ENCODE measurements around the gene GRK5. TPM values are rescaled to one million over a fixed set of nuclear protein-coding genes. Genes with fewer than 3 reads are reported as not detected.
A peak's percentile ranks its signal among the peaks of the same experiment; 100 is the strongest.

GRK5 gene
- total RNA-seq, 1 experiment from 2014 or later, result 29.0 TPM

GRCh38 chr10:119478111-119478802 lies 270.9 kb downstream of the GRK5 start:
- in situ Hi-C loops (cut with HindIII; ENCODE audit: low pct_unique_long_range_greater_than_20kb, low sequenced_read_pairs), result no loop called here
- no peaks in the 10 kb centered on the region for H3K4me1 ChIP-seq (ENCODE audit: control insufficient read depth, insufficient read depth, low read length)
- no peak overlapping the region for H3K4me3 ChIP-seq (ENCODE audit: low read depth in 2 of 2, low read length in 2 of 2)
- no peak for TF ChIP-seq REST (IDR thresholded peaks at IDR 0.05; ENCODE audit: insufficient read depth in 1 of 2, low read depth in 2 of 2, low read length in 1 of 2)
- no peak for TF ChIP-seq CTCF (IDR thresholded peaks at IDR 0.05)
- no peak for TF ChIP-seq POLR2AphosphoS5 (IDR thresholded peaks at IDR 0.05; ENCODE audit: low read depth, low read length)
- no peak for TF ChIP-seq TCF7L2 (IDR thresholded peaks at IDR 0.05; ENCODE audit: low read depth, low read length)
- no peak for TF ChIP-seq SIN3A (IDR thresholded peaks at IDR 0.05; ENCODE audit: borderline replicate concordance, insufficient read depth, low read depth, low read length)
- H3K27ac ChIP-seq (ENCODE audit: low read length), result no peak overlapping the region
- ChIA-PET CTCF (interaction anchor here (0.7 to 1.8 kb wide), 2 partner anchors 40 to 279 kb away, joined by 3 to 4 read pairs; no protein-coding TSS in a partner anchor), POLR2A (no interaction called here)
- BruUV-seq (replicated peaks), result no TSS peak
- intact Hi-C loops (cut with micrococcal nuclease; ENCODE audit: unreplicated experiment), result no loop called here
- H3K9me3 ChIP-seq (ENCODE audit: control insufficient read depth, insufficient read depth, low read depth, low read length), result no peaks in the 10 kb centered on the region
- ATAC-seq (0 out of 2 replicates have a peak, but pooled peaks have one; percentile 24), DNase-seq (ENCODE audit: low read depth, low spot score) (no peak)
- no peaks in the 10 kb centered on the region; the same call in 1 of the 2 replicates for H3K27me3 ChIP-seq (ENCODE audit: control insufficient read depth, insufficient read depth, low read length)
- no peaks in the 10 kb centered on the region for H3K36me3 ChIP-seq (ENCODE audit: control insufficient read depth, insufficient read depth, low read length)

- BruUV-seq (replicated peaks), result no TSS peak
- Histone ChIP-seq H3K4me3 (ENCODE audit: low read depth in 2 of 2, low read length in 2 of 2) (no peak overlapping the region), H3K27me3 (ENCODE audit: control insufficient read depth, insufficient read depth, low read length) (no peaks in the 10 kb centered on the region; the same call in 1 of the 2 replicates), H3K27ac (ENCODE audit: low read length) (no peak overlapping the region), H3K4me1 (ENCODE audit: control insufficient read depth, insufficient read depth, low read length) (no peaks in the 10 kb centered on the region), H3K9me3 (ENCODE audit: control insufficient read depth, insufficient read depth, low read depth, low read length) (no peaks in the 10 kb centered on the region), H3K36me3 (ENCODE audit: control insufficient read depth, insufficient read depth, low read length) (no peaks in the 10 kb centered on the region)
- CTCF ChIA-PET, result interaction anchor here (0.6 to 1.8 kb wide), 3 partner anchors 40 to 280 kb away, joined by 3 to 8 read pairs (median 4); no protein-coding TSS in a partner anchor
- TF ChIP-seq TCF7L2 (IDR thresholded peaks at IDR 0.05; ENCODE audit: low read depth, low read length) (no peak), SIN3A (IDR thresholded peaks at IDR 0.05; ENCODE audit: borderline replicate concordance, insufficient read depth, low read depth, low read length) (no peak), REST (IDR thresholded peaks at IDR 0.05; ENCODE audit: insufficient read depth in 1 of 2, low read depth in 2 of 2, low read length in 1 of 2) (no peak), CTCF (IDR thresholded peaks at IDR 0.05) (no peak), POLR2AphosphoS5 (IDR thresholded peaks at IDR 0.05; ENCODE audit: low read depth, low read length) (no peak)
- intact Hi-C loops (cut with micrococcal nuclease; ENCODE audit: unreplicated experiment), result no loop called here
- DNase-seq (ENCODE audit: low read depth, low spot score) (no peak), ATAC-seq (0 out of 2 replicates have a peak, but pooled peaks have one; percentile 47)
- POLR2A ChIA-PET, result no interaction called here
- in situ Hi-C loops (cut with HindIII; ENCODE audit: low pct_unique_long_range_greater_than_20kb, low sequenced_read_pairs), result no loop called here
Observed at GRCh38 chr10:119478811-119479341, 271.5 kb downstream of the GRK5 start.

Measured in Panc1 (cell line).